Activated CD4-positive, alpha-beta memory T cell treated with anti-CD3 and anti-CD28 coated beads for 36 hours (primary cell): ENCODE measurements around the gene CASZ1. TPM values are rescaled to one million over a fixed set of nuclear protein-coding genes. Genes with fewer than 3 reads are reported as not detected.
A peak's percentile ranks its signal among the peaks of the same experiment; 100 is the strongest.

ENCODE experiments used
- CTCF ChIA-PET: fragments of 350-600 bp; sonication (Branson Sonifier 250); formaldehyde crosslinking; loops from one replicate; lab custom pipeline; 2021; ENCODE audit warnings: antibody characterized with exemption, inconsistent platforms; lab: Charles Lee
- POLR2A ChIA-PET: fragments of 350-600 bp; sonication (Branson Sonifier 250); formaldehyde crosslinking; loops from one replicate; lab custom pipeline; 2021; ENCODE audit warnings: antibody characterized with exemption; lab: Charles Lee
- DNase-seq: peaks from one replicate; pipeline ENCODE4 v3.0.0-alpha.2; 2020
- H3K27ac Mint-ChIP-seq: one replicate; pipeline ENCODE4 v1.8.0; 2021; ENCODE audit warnings: mixed read lengths
- H3K27me3 Mint-ChIP-seq: one replicate; pipeline ENCODE4 v1.8.0; 2021; ENCODE audit warnings: mixed read lengths
- H3K36me3 Mint-ChIP-seq: one replicate; pipeline ENCODE4 v1.8.0; 2021; ENCODE audit warnings: mixed read lengths
- H3K4me1 Mint-ChIP-seq: one replicate; pipeline ENCODE4 v1.8.0; 2021; ENCODE audit warnings: low read depth, mixed read lengths
- H3K4me3 Mint-ChIP-seq: one replicate; pipeline ENCODE4 v1.8.0; 2021; ENCODE audit warnings: mild to moderate bottlenecking, mixed read lengths
- H3K9me3 Mint-ChIP-seq: one replicate; pipeline ENCODE4 v1.8.0; 2021; ENCODE audit warnings: mixed read lengths
- intact Hi-C: fragments of 100-400 bp; cut with micrococcal nuclease; formaldehyde crosslinking; loops from one replicate; pipeline ENCODE4 v1.15.1; 2023
- total RNA-seq, 2 experiments: library from RNA; stranded (reverse); gene quantifications; one replicate each; pipeline ENCODE4 v1.2.3, GENCODE V29; 2021

CASZ1 gene
- total RNA-seq, 2 experiments from 2014 or later = 5.5 to 6.3 TPM

- peak; percentile 83 for DNase-seq
- no peaks in the 10 kb centered on the region for H3K27me3 Mint-ChIP-seq
- H3K4me1 Mint-ChIP-seq = peaks cover 31% of the 10 kb centered on the region
- intact Hi-C loops = loop anchor here (5.0 to 10.0 kb wide), 2 partner anchors 37 to 870 kb away; partner anchors contain the start of gene CLSTN1
- no peaks in the 10 kb centered on the region for H3K9me3 Mint-ChIP-seq
- no peak overlapping the region for H3K27ac Mint-ChIP-seq
- H3K4me3 Mint-ChIP-seq = peak overlapping the region; percentile 69
- POLR2A ChIA-PET = no interaction called here
- CTCF ChIA-PET = no interaction called here
- no peaks in the 10 kb centered on the region for H3K36me3 Mint-ChIP-seq
Measured at GRCh38 chr1:10694633-10695627, 101.5 kb downstream of the CASZ1 start.

DNA sequence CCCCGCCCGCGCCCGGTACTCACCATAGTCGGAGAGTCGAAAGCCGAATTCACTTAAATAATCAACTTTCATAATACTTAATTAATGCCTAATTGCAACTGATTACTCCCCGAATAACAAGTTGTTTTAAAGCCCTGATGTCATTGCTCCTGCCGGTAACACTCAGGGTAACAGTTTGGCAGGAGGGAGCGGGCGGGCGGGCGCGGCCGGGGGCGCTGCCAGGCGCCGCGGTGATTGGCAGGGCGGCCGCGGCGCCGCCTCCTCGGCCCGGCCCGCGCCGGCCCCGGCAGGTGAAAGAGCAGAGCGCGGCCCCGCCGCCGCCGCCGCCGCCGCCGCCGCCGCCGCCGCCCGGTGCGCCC, 102.2 kb downstream of the CASZ1 start:
- ChIA-PET CTCF (no interaction called here), POLR2A (no interaction called here)
- no peaks in the 10 kb centered on the region for H3K36me3 Mint-ChIP-seq
- H3K4me1 Mint-ChIP-seq = peaks cover 31% of the 10 kb centered on the region
- H3K9me3 Mint-ChIP-seq = no peaks in the 10 kb centered on the region
- H3K27ac Mint-ChIP-seq = peak overlapping the region; percentile 49
- peak overlapping the region; percentile 77 for H3K4me3 Mint-ChIP-seq
- intact Hi-C loops = loop anchor here (5.0 to 10.0 kb wide), 2 partner anchors 38 to 869 kb away; partner anchors contain the start of gene CLSTN1
- H3K27me3 Mint-ChIP-seq = no peaks in the 10 kb centered on the region
- peak; percentile 68 for DNase-seq

DNA sequence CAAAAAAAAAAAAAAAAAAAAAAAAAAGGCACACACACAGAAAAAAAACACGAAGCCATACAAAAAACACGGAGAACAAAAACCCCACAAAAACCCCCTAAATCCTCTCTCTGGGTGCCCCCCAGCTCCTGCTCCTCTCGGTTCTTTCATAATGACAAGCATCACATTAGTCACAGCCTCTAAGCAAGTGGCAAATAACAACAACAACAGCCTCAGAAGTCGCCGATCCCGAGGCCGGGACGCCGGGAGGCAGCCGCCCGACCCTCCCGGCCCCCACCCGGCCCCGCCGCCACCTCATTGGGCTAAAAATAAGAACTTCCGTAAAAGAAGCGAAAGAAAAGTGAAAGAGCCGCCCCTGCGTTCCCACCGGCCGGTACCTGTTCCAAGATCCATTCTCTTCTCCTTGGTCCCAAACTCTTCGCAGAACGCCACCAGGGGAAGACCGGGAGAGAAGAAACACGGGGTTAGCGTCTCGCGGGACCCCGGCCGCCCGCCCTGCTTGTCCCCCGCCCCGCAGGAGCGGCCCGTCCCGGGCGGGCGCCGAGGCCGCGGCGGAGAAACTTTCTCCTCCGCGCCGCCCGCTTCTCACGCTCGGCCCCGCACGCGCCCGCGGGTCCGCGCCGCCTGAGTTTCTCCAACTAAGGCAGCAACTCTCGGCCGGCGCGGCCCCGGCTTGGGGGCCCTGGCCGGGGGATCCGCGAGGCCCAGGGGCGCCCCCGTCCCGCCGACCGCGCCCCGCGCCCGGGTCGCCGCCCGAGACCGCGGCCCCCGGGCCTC, 102.8 kb downstream of the CASZ1 start:
- Mint-ChIP-seq H3K27ac (peak overlapping the region; percentile 62), H3K27me3 (no peaks in the 10 kb centered on the region), H3K9me3 (no peaks in the 10 kb centered on the region), H3K36me3 (no peaks in the 10 kb centered on the region), H3K4me3 (peak overlapping the region; percentile 79), H3K4me1 (peaks cover 31% of the 10 kb centered on the region)
- CTCF ChIA-PET = interaction anchor here (0.8 to 5.1 kb wide), 3 partner anchors 9 to 248 kb away, joined by 3 to 26 read pairs (median 4); no protein-coding TSS in a partner anchor
- intact Hi-C loops = loop anchor here (2.0 to 10.0 kb wide), 3 partner anchors 39 to 869 kb away; partner anchors contain the start of genes CASZ1 and CLSTN1
- POLR2A ChIA-PET = no interaction called here
- peak; percentile 55 for DNase-seq

- POLR2A ChIA-PET = no interaction called here
- intact Hi-C loops = loop anchor here (2.0 to 10.0 kb wide), 3 partner anchors 39 to 868 kb away; partner anchors contain the start of genes CASZ1 and CLSTN1
- Mint-ChIP-seq H3K4me3 (peak overlapping the region; percentile 79), H3K9me3 (no peaks in the 10 kb centered on the region), H3K27me3 (no peaks in the 10 kb centered on the region), H3K36me3 (no peaks in the 10 kb centered on the region), H3K4me1 (peaks cover 31% of the 10 kb centered on the region), H3K27ac (peak overlapping the region; percentile 62)
- CTCF ChIA-PET = interaction anchor here (0.7 to 5.1 kb wide), 10 partner anchors 7 to 344 kb away, joined by 3 to 26 read pairs (median 4); no protein-coding TSS in a partner anchor
- DNase-seq = no peak
Measured at GRCh38 chr1:10693152-10693496, 103.3 kb downstream of the CASZ1 start.

GRCh38 chr1:10692401-10693021, 103.9 kb downstream of the CASZ1 start:
- Mint-ChIP-seq H3K27me3 (no peaks in the 10 kb centered on the region), H3K27ac (peak overlapping the region; percentile 79), H3K36me3 (no peaks in the 10 kb centered on the region), H3K4me3 (peak overlapping the region; percentile 79), H3K9me3 (no peaks in the 10 kb centered on the region), H3K4me1 (peaks cover 29% of the 10 kb centered on the region)
- ChIA-PET POLR2A (no interaction called here), CTCF (interaction anchor here (0.7 to 5.1 kb wide), 10 partner anchors 8 to 345 kb away, joined by 3 to 26 read pairs (median 4); no protein-coding TSS in a partner anchor)
- peak; percentile 87 for DNase-seq
- intact Hi-C loops = loop anchor here (1.0 to 10.0 kb wide), 5 partner anchors 40 to 868 kb away; partner anchors contain the start of genes CASZ1 and CLSTN1

- Mint-ChIP-seq H3K9me3 (no peaks in the 10 kb centered on the region), H3K27ac (no peak overlapping the region), H3K4me3 (no peak overlapping the region), H3K36me3 (no peaks in the 10 kb centered on the region), H3K4me1 (peaks cover 22% of the 10 kb centered on the region), H3K27me3 (no peaks in the 10 kb centered on the region)
- ChIA-PET CTCF (interaction anchor here (0.8 to 5.1 kb wide), 4 partner anchors 39 to 218 kb away, joined by 3 to 26 read pairs (median 6); no protein-coding TSS in a partner anchor), POLR2A (no interaction called here)
- intact Hi-C loops = loop anchor here (1.0 to 10.0 kb wide), 6 partner anchors 41 to 867 kb away; partner anchors contain the start of genes CASZ1 and CLSTN1
- DNase-seq = peak; percentile 69
Measured at GRCh38 chr1:10691740-10692125, 104.7 kb downstream of the CASZ1 start.

GRCh38 chr1:10691075-10691739, 105.2 kb downstream of the CASZ1 start:
- ChIA-PET CTCF (interaction anchor here (0.8 to 5.1 kb wide), 3 partner anchors 40 to 218 kb away, joined by 3 to 26 read pairs (median 7); no protein-coding TSS in a partner anchor), POLR2A (no interaction called here)
- no peak overlapping the region for H3K4me3 Mint-ChIP-seq

GRCh38 chr1:10690484-10690883, 106.0 kb downstream of the CASZ1 start:
- DNase-seq = no peak
- H3K27ac Mint-ChIP-seq = no peak overlapping the region
- CTCF ChIA-PET = interaction anchor here (1.1 to 5.1 kb wide), 3 partner anchors 176 to 199 kb away, joined by 3 to 26 read pairs (median 5); no protein-coding TSS in a partner anchor
- POLR2A ChIA-PET = no interaction called here
- H3K4me3 Mint-ChIP-seq = no peak overlapping the region
- intact Hi-C loops = loop anchor here (5.0 to 10.0 kb wide), 2 partner anchors 42 to 866 kb away; partner anchors contain the start of gene CLSTN1
- peaks cover 18% of the 10 kb centered on the region for H3K4me1 Mint-ChIP-seq
- H3K36me3 Mint-ChIP-seq = no peaks in the 10 kb centered on the region
- H3K27me3 Mint-ChIP-seq = no peaks in the 10 kb centered on the region
- H3K9me3 Mint-ChIP-seq = no peaks in the 10 kb centered on the region

More at GRCh38 chr1:10691075-10691739, 105.2 kb downstream of the CASZ1 start:
- intact Hi-C loops = loop anchor here (1.0 to 10.0 kb wide), 3 partner anchors 41 to 866 kb away; partner anchors contain the start of gene CLSTN1
- Mint-ChIP-seq H3K27ac (no peak overlapping the region), H3K4me1 (peaks cover 18% of the 10 kb centered on the region), H3K9me3 (no peaks in the 10 kb centered on the region), H3K36me3 (no peaks in the 10 kb centered on the region), H3K27me3 (no peaks in the 10 kb centered on the region)
- DNase-seq = no peak

GRCh38 chr1:10688409-10688786, 108.0 kb downstream of the CASZ1 start:
- DNase-seq = no peak
- Mint-ChIP-seq H3K4me3 (no peak overlapping the region), H3K27ac (no peak overlapping the region), H3K9me3 (no peaks in the 10 kb centered on the region), H3K36me3 (no peaks in the 10 kb centered on the region), H3K4me1 (peaks cover 18% of the 10 kb centered on the region), H3K27me3 (no peaks in the 10 kb centered on the region)
- intact Hi-C loops = no loop called here
- CTCF ChIA-PET = interaction anchor here (1.1 to 5.1 kb wide), 2 partner anchors 181 to 194 kb away, joined by 3 to 26 read pairs; no protein-coding TSS in a partner anchor
- POLR2A ChIA-PET = no interaction called here

- H3K27me3 Mint-ChIP-seq = no peaks in the 10 kb centered on the region
- intact Hi-C loops = no loop called here
- no peaks in the 10 kb centered on the region for H3K36me3 Mint-ChIP-seq
- H3K4me1 Mint-ChIP-seq = peaks cover 13% of the 10 kb centered on the region
- POLR2A ChIA-PET = no interaction called here
- H3K9me3 Mint-ChIP-seq = no peaks in the 10 kb centered on the region
- CTCF ChIA-PET = interaction anchor here (0.6 to 1.1 kb wide), 2 partner anchors 193 to 194 kb away, joined by 3 read pairs; no protein-coding TSS in a partner anchor
- H3K27ac Mint-ChIP-seq = no peak overlapping the region
- no peak for DNase-seq
- no peak overlapping the region for H3K4me3 Mint-ChIP-seq
Measured at GRCh38 chr1:10687782-10688408, 108.6 kb downstream of the CASZ1 start.
